Progenitor cell of endocrine pancreas (in vitro differentiated cells): Measurements from ENCODE around the gene SPTSSB. TPM values are rescaled to one million over a fixed set of nuclear protein-coding genes. Genes with fewer than 3 reads are reported as not detected.

Experiments used
- DNase-seq: peaks from one replicate; pipeline ENCODE4 v3.0.0; 2021; ENCODE audit warnings: low spot score; ENCODE audit not compliant: unreplicated experiment
- H3K27ac Mint-ChIP-seq: 2 replicates; pipeline ENCODE4 v1.8.0; 2021; ENCODE audit warnings: mild to moderate bottlenecking, moderate library complexity, mixed read lengths
- H3K27me3 Mint-ChIP-seq: 2 replicates; pipeline ENCODE4 v1.8.0; 2021; ENCODE audit warnings: mixed read lengths
- H3K36me3 Mint-ChIP-seq: 2 replicates; pipeline ENCODE4 v1.8.0; 2022; ENCODE audit warnings: mixed read lengths; ENCODE audit not compliant: insufficient read depth
- H3K4me1 Mint-ChIP-seq: 2 replicates; pipeline ENCODE4 v1.8.0; 2021; ENCODE audit warnings: low read depth, mixed read lengths
- H3K4me3 Mint-ChIP-seq: 2 replicates; pipeline ENCODE4 v1.8.0; 2021; ENCODE audit warnings: low read depth, mild to moderate bottlenecking, moderate library complexity, mixed read lengths
- H3K9me3 Mint-ChIP-seq: 2 replicates; pipeline ENCODE4 v1.8.0; 2021; ENCODE audit warnings: low read depth, mixed read lengths
- total RNA-seq: library from RNA; stranded (reverse); gene quantifications from 2 replicates; pipeline ENCODE4 v1.2.1, GENCODE V29; 2021
- TF ChIP-seq, protein P1 (sequence below): fragments of 200-600 bp; sonication (generic); IDR thresholded peaks from one replicate; pipeline ENCODE4 v1.5.0; 2021; ENCODE audit warnings: antibody characterized with exemption, mild to moderate bottlenecking; ENCODE audit not compliant: unreplicated experiment

Gene SPTSSB
- total RNA-seq, 1 donor from 2014 or later, result 30.1 TPM

DNA sequence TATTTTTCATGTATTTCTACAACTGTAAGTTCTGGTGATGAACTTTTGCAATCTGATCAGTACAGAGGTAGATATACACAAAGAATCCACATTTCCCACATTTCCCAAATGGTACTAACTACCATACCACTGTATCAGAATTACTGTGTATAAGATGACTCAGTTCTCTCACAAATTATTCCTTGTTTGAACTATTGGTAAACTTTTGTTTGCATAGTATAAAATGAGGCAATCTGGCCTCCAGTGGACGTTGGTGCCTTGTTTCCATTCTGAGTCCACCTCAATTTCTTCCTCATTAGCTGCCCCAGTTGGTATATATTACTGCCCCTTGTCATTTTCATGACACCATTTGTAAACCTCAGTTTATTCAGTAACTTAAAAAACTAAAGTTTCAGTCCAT is 38.5 kb downstream of the SPTSSB start:
- TF ChIP-seq, protein P1, sequence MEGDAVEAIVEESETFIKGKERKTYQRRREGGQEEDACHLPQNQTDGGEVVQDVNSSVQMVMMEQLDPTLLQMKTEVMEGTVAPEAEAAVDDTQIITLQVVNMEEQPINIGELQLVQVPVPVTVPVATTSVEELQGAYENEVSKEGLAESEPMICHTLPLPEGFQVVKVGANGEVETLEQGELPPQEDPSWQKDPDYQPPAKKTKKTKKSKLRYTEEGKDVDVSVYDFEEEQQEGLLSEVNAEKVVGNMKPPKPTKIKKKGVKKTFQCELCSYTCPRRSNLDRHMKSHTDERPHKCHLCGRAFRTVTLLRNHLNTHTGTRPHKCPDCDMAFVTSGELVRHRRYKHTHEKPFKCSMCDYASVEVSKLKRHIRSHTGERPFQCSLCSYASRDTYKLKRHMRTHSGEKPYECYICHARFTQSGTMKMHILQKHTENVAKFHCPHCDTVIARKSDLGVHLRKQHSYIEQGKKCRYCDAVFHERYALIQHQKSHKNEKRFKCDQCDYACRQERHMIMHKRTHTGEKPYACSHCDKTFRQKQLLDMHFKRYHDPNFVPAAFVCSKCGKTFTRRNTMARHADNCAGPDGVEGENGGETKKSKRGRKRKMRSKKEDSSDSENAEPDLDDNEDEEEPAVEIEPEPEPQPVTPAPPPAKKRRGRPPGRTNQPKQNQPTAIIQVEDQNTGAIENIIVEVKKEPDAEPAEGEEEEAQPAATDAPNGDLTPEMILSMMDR, result no peak
- Mint-ChIP-seq H3K27me3 (no peaks in the 10 kb centered on the region), H3K4me3 (no peak overlapping the region), H3K27ac (no peak overlapping the region), H3K9me3 (no peaks in the 10 kb centered on the region), H3K4me1 (no peaks in the 10 kb centered on the region), H3K36me3 (no peaks in the 10 kb centered on the region)
- DNase-seq, result no peak

DNA sequence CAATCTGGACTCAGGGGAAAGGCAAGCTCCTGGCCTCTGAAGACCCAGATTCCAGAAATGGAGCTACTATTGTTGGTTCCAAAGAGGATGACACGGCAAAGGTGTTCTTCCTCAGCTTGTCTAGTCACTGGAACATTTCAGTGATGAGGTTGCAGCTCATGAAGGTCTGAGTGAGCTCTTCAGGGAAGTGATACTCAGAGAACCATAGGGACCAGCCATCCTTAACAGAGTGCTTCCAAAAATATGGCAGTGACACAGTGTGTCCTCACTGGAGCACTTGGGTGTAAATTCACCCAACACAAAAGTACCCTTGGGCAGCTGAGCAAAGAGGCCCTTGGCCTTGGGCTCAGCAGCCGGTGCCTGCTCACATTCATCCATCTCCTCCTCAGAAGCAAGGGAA is 46.3 kb downstream of the SPTSSB start:
- Mint-ChIP-seq H3K36me3 (no peaks in the 10 kb centered on the region), H3K27me3 (no peaks in the 10 kb centered on the region), H3K9me3 (peaks cover 19% of the 10 kb centered on the region), H3K4me1 (peaks cover 10% of the 10 kb centered on the region), H3K27ac (no peak overlapping the region), H3K4me3 (no peak overlapping the region)
- no peak for DNase-seq
- TF ChIP-seq, protein P1, result no peak

DNA sequence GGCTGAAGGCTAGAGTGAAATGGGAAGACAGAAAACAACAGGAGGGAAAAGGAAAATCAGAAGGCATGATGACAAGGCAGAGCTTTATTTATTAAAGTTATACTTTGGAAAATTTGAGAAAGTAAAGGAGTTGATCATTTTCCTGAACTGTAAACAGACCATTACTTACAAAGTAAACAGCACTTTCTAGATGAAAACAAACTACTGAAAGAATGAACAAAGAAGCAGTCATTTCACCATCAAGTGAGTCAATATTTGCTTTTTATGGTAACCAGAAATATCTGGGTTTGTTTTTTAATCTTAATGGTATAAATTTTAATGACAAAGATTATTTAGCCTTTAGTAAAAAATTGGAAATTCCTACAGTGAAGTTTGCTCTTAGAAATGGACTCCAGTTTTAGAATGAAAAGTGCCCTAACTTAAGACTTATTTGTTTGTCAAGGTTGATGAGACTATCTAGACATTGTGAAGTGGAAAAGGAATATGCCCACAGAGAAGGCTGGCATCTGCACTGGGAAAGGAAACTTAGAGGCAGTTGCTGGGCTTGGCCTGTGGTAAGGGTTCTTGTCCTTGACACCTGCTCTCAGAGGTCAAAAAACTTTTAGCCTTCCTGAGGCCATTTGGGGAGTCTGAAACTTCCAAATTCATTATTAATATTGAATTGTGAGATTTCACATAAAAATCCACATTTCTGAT is 47.2 kb downstream of the SPTSSB start:
- DNase-seq, result no peak
- peaks cover 19% of the 10 kb centered on the region for H3K9me3 Mint-ChIP-seq
- no peaks in the 10 kb centered on the region for H3K36me3 Mint-ChIP-seq
- H3K4me3 Mint-ChIP-seq, result no peak overlapping the region
- H3K4me1 Mint-ChIP-seq, result peaks cover 10% of the 10 kb centered on the region
- peak overlapping the region; percentile 0 for H3K27ac Mint-ChIP-seq
- TF ChIP-seq, protein P1, result no peak
- no peaks in the 10 kb centered on the region for H3K27me3 Mint-ChIP-seq

DNA sequence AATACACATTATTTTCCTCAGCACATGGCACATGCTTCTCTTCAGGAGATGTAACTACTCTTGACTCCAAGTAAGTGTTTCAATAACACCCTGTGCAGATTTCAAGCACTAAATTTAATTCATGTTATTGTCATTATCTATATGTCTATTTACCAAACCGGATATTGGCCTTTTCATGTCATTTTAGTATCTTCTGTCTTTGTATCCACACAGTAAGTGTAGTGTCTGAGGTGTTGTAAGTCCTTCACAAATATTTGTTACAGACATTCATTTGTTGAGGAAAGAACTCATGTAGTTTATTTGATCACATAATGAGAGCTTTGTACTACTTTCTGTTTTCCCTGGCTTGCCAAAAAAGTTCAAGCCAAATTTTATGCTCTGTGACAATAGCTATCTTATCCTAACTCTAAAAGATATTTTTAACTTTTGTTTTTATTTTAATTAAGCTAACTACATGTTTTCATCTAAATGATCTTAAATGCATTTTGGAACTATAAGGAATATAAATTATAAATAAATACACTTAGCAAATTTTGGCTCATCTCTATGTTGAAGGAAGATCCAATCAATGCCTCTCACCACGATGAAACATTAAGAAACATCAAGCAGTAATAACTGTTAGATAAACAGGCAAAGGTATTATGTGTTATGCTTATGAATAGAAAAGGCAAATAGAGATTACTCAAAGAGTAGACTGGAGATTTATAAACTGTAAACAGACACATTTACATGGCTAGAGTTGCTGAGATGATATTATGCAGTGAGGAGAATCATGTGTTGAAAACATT is 48.3 kb downstream of the SPTSSB start:
- Mint-ChIP-seq H3K36me3 (no peaks in the 10 kb centered on the region), H3K27me3 (no peaks in the 10 kb centered on the region), H3K4me3 (no peak overlapping the region), H3K27ac (no peak overlapping the region), H3K9me3 (peaks cover 19% of the 10 kb centered on the region), H3K4me1 (peaks cover 10% of the 10 kb centered on the region)
- no peak for DNase-seq
- TF ChIP-seq, protein P1, result no peak

DNA sequence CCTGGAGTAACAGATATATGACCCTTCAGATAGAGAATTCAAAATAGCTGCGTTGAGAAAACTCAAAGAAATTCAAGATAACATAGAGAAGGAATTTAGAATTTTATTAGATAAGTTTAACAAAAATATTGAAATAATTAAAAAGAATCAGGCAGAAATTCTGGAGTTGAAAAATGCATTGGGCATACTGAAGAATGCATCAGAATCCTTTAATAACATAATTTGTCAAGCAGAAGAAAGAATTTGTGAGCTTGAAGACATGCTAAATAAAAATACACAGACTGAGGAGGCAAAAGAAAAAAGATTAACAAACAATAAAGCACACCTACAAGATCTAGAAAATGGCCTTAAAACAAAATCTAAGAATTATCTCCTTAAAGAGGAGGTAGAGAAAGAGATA is 50.5 kb downstream of the SPTSSB start:
- H3K9me3 Mint-ChIP-seq, result peaks cover 8% of the 10 kb centered on the region
- H3K27me3 Mint-ChIP-seq, result no peaks in the 10 kb centered on the region
- no peak overlapping the region for H3K4me3 Mint-ChIP-seq
- H3K4me1 Mint-ChIP-seq, result peaks cover 10% of the 10 kb centered on the region
- TF ChIP-seq, protein P1, result no peak
- no peak overlapping the region for H3K27ac Mint-ChIP-seq
- no peaks in the 10 kb centered on the region for H3K36me3 Mint-ChIP-seq
- no peak for DNase-seq
